K562 (cell line): ENCODE data around the gene CREM. TPM values are rescaled to one million over a fixed set of nuclear protein-coding genes. Genes with fewer than 3 reads are reported as not detected.

ENCODE experiments used
- ATAC-seq: fragments of 200-7000 bp; cut with Tn5 transposase; 3 replicates; pipeline ENCODE4 v1.9.1; 2020; ENCODE audit warnings: moderate library complexity
- BruUV-seq: library from RNA; stranded (reverse); fragments of 400-500 nt; replicated peaks from 2 replicates; lab custom pipeline; 2021; lab: Mats Ljungman, UMichigan
- CTCF ChIA-PET: fragments of 300-600 bp; formaldehyde crosslinking; extraction: SDS; loops from one replicate; lab custom pipeline; 2021; ENCODE audit warnings: low intra/inter-chr PET ratio; lab: Yijun Ruan, JAX
- POLR2A ChIA-PET: fragments of 300-600, 350-650 bp; sonication (Branson Sonifier 250); formaldehyde crosslinking; extraction: SDS; loops from one replicate; lab custom pipeline; 2021; ENCODE audit warnings: antibody characterized with exemption, inconsistent platforms; lab: Yijun Ruan, JAX
- DNase-seq, 4 experiments: peaks; one replicate each; pipeline versions ENCODE4 v3.0.0 to v3.0.0-alpha.2; 2011 to 2018; ENCODE audit warnings: low spot score in 3 of 4, mixed read lengths in 3 of 4; ENCODE audit errors: extremely low read depth in 1 of 4
- FAIRE-seq: peaks from 2 replicates; lab custom pipeline; 2011; peaks lifted over from hg19 to GRCh38; lab: Jason Lieb, UNC
- H2AFZ ChIP-seq: 2 replicates; pipeline ENCODE4 v1.6.0; 2011; ENCODE audit warnings: low read depth, low read length, control low read depth, inconsistent platforms
- H3K27ac ChIP-seq: fragments of 200-600 bp; 3 replicates; pipeline ENCODE4 v1.8.0; 2011; ENCODE audit warnings: low read depth, mild to moderate bottlenecking, control low read depth, inconsistent platforms, low read length, moderate library complexity, mixed read lengths; ENCODE audit errors: extremely low read depth
- H3K27me3 ChIP-seq, 2 experiments: fragments of 300-600 bp in 1 of 2; 2 replicates in 1 of 2; 3 replicates in 1 of 2; pipeline versions ENCODE4 v1.6.0 to v1.8.0; 2011; ENCODE audit warnings: inconsistent platforms in 2 of 2, low read length in 2 of 2, mild to moderate bottlenecking in 1 of 2, mixed read lengths in 1 of 2, moderate library complexity in 1 of 2; ENCODE audit not compliant: control insufficient read depth in 2 of 2, insufficient read depth in 2 of 2
- H3K36me3 ChIP-seq: fragments of 300-600 bp; 3 replicates; pipeline ENCODE4 v1.8.0; 2011; ENCODE audit warnings: mild to moderate bottlenecking, low read length, inconsistent platforms; ENCODE audit not compliant: control insufficient read depth, insufficient read depth
- H3K4me1 ChIP-seq, 2 experiments: fragments of 200-600 bp in 1 of 2; replicated peaks in 1 of 2; 2 replicates in 1 of 2; 3 replicates in 1 of 2; pipeline versions ENCODE4 v1.5.1 to v1.8.0; 2011; ENCODE audit warnings: inconsistent platforms in 2 of 2, low read length in 2 of 2, mild to moderate bottlenecking in 1 of 2, mixed read lengths in 1 of 2, moderate library complexity in 1 of 2; ENCODE audit not compliant: control insufficient read depth in 2 of 2, insufficient read depth in 2 of 2
- H3K4me2 ChIP-seq: 2 replicates; pipeline ENCODE4 v1.6.1; 2011; ENCODE audit warnings: low read length, control low read depth, inconsistent platforms, mixed read lengths; ENCODE audit not compliant: insufficient read depth
- H3K4me3 ChIP-seq: fragments of 200-600 bp; sonication (generic), shearing (Covaris generic); 2 replicates; pipeline ENCODE4 v1.5.1; 2016; ENCODE audit warnings: control low read depth, inconsistent platforms
- H3K79me2 ChIP-seq: fragments of 200-600 bp; 3 replicates; pipeline ENCODE4 v1.8.0; 2011; ENCODE audit warnings: low read length, inconsistent platforms; ENCODE audit not compliant: control insufficient read depth, insufficient read depth
- H3K9ac ChIP-seq, 2 experiments: 2 replicates each; pipeline versions ENCODE4 v1.6.0 to v1.6.1; 2011; ENCODE audit warnings: low read depth in 2 of 2, low read length in 2 of 2, control low read depth in 1 of 2, inconsistent platforms in 1 of 2, mild to moderate bottlenecking in 1 of 2, mixed read lengths in 1 of 2; ENCODE audit not compliant: insufficient read depth in 1 of 2
- H3K9me1 ChIP-seq: one replicate; pipeline ENCODE4 v1.6.0; 2011; ENCODE audit warnings: inconsistent platforms, mild to moderate bottlenecking, low read length, moderate library complexity; ENCODE audit not compliant: control insufficient read depth, insufficient read depth
- H3K9me3 ChIP-seq: replicated peaks from 2 replicates; pipeline ENCODE4 v1.5.1; 2011; ENCODE audit warnings: low read depth, low read length, inconsistent platforms; ENCODE audit not compliant: control insufficient read depth, insufficient read depth
- H4K20me1 ChIP-seq: replicated peaks from 2 replicates; pipeline ENCODE4 v1.6.1; 2011; ENCODE audit warnings: low read length, inconsistent platforms, mixed read lengths; ENCODE audit not compliant: control insufficient read depth, insufficient read depth
- ATF7 ChIP-seq: fragments of 450-650 bp; IDR thresholded peaks from 2 replicates; pipeline ENCODE4 v1.7.1; 2014; ENCODE audit warnings: mild to moderate bottlenecking, moderate library complexity
- BHLHE40 ChIP-seq: IDR thresholded peaks from 2 replicates; pipeline ENCODE4 v1.6.1; 2011; ENCODE audit warnings: low read length, improper control_type of control experiment
- FOXJ2 ChIP-seq: fragments of 200-800 bp; sonication (Bioruptor generic); IDR thresholded peaks from 2 replicates; pipeline ENCODE4 v1.6.1; 2016; ENCODE audit warnings: missing genetic modification characterization, missing compliant biosample characterization
- KDM2B ChIP-seq: fragments of 250-450 bp; sonication (Bioruptor Pico); IDR thresholded peaks from 2 replicates; pipeline ENCODE4 v1.8.0; 2021; ENCODE audit warnings: mild to moderate bottlenecking, moderate library complexity
- NR4A1 ChIP-seq, 2 experiments: fragments of 250-450 bp in 1 of 2; fragments of 450-650 bp in 1 of 2; sonication (Bioruptor Pico) in 1 of 2; IDR thresholded peaks; 2 replicates each; pipeline versions ENCODE4 v1.4.0 to v1.6.1; 2016 to 2020; ENCODE audit warnings: mild to moderate bottlenecking in 2 of 2, missing compliant biosample characterization in 1 of 2, missing genetic modification characterization in 1 of 2, moderate library complexity in 1 of 2
- PPARD ChIP-seq: fragments of 250-450 bp; sonication (Bioruptor Pico); IDR thresholded peaks from 2 replicates; pipeline ENCODE4 v1.8.0; 2022; ENCODE audit warnings: inconsistent platforms, mild to moderate bottlenecking, moderate library complexity
- ZNF24 ChIP-seq: fragments of 450-650 bp; IDR thresholded peaks from 2 replicates; pipeline ENCODE4 v1.6.1; 2016
- ZNF311 ChIP-seq: fragments of 250-450 bp; sonication (Bioruptor Pico); IDR thresholded peaks from 2 replicates; pipeline ENCODE4 v1.4.0; 2020; ENCODE audit warnings: mild to moderate bottlenecking, moderate library complexity
- ZNF584 ChIP-seq: fragments of 200-800 bp; sonication (Bioruptor generic); IDR thresholded peaks from 2 replicates; pipeline ENCODE4 v1.6.1; 2016; ENCODE audit warnings: low read depth, mild to moderate bottlenecking, missing genetic modification characterization, missing compliant biosample characterization
- ZNF644 ChIP-seq: fragments of 200-800 bp; sonication (Bioruptor generic); IDR thresholded peaks from 2 replicates; pipeline ENCODE4 v1.6.1; 2016; ENCODE audit warnings: low read depth, missing genetic modification characterization, missing compliant biosample characterization
- ZNF764 ChIP-seq: fragments of 250-450 bp; sonication (Bioruptor Pico); IDR thresholded peaks from 2 replicates; pipeline ENCODE4 v1.4.0; 2020; ENCODE audit warnings: low read depth, mild to moderate bottlenecking, moderate library complexity
- WGBS: fragments of 100-300 bp; shearing (Covaris generic); methylation state at CpG from one replicate; pipeline ENCODE4 v1.1.6; 2016; ENCODE audit warnings: low coverage, mixed read lengths; ENCODE audit not compliant: insufficient coverage; ENCODE audit errors: missing lambda C conversion rate; 5-methylcytosine and 5-hydroxymethylcytosine counted together
- in situ Hi-C: fragments of 300-500 bp; cut with MboI; formaldehyde crosslinking; loops from 4 replicates; pipeline ENCODE4 v1.15.0; 2018; ENCODE audit warnings: inconsistent platforms, mixed read lengths
- intact Hi-C: fragments of 100-400 bp; cut with micrococcal nuclease; formaldehyde crosslinking; loops from 2 replicates; pipeline ENCODE4 v1.14.2; 2022
- polyA plus RNA-seq, 8 experiments: library from polyadenylated mRNA; depleted of rRNA in 4 of 8; stranded (reverse) in 5 of 8; unstranded in 3 of 8; fragments of >200 nt; fragmentation: Nextera tagmentation in 2 of 8; fragmentation: Illumina TruSeq in 1 of 8; extraction: Ambion mirVana in 2 of 8; extraction: Trizol in 1 of 8; gene quantifications; 2 replicates each; pipeline versions ENCODE4 v1.2.1 to v1.2.3, GENCODE V29; 2011 to 2014; ENCODE audit warnings: inconsistent platforms in 1 of 8, missing spikeins in 1 of 8
- total RNA-seq, 7 experiments: library from RNA; depleted of rRNA in 6 of 7; stranded (reverse); fragments of >200 nt in 6 of 7; fragmentation: Illumina TruSeq in 2 of 7; extraction: Trizol in 2 of 7; gene quantifications; 2 replicates each; pipeline versions ENCODE4 v1.2.1 to v1.2.3, GENCODE V29; 2011 to 2021; ENCODE audit warnings: low replicate concordance in 1 of 7
- TF ChIP-seq, protein P1 (sequence below): fragments of 450-650 bp; IDR thresholded peaks from 2 replicates; pipeline ENCODE4 v1.6.1; 2016; ENCODE audit warnings: missing biosample characterization, missing genetic modification characterization
- TF ChIP-seq, protein P2 (sequence below): fragments of 250-450 bp; sonication (Bioruptor Pico); IDR thresholded peaks from 2 replicates; pipeline ENCODE4 v1.4.0; 2020; ENCODE audit warnings: mild to moderate bottlenecking
- TF ChIP-seq, protein P3 (sequence below): IDR thresholded peaks from 2 replicates; pipeline ENCODE4 v1.6.1; 2016; ENCODE audit warnings: missing genetic modification characterization, missing compliant biosample characterization

CREM gene
- total and polyA plus RNA-seq, 9 of the 15 experiments (the other 6 are each of a cell fraction or from before 2014, with no cell fraction given), result 39.1 to 70.2 (median 48.3) TPM

DNA sequence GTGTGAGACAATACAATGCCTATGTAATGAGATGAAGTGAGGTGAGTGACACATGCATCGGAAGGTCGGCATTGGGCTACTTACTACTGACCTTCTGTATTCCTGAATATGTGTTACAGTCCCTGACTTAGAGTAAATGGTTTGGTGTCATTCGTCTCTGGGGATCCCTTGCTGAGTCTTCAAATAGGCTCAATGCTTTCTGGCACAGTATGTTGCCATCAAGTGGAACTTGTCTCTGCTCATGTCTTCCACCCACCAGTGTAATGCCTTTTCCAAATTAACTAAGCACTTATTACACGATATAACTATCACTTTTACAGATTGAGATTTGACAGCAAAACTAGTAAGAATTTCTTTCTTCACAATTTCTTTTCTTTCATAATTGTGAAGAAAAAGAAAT is 47.4 kb upstream of the CREM start:
- no peak for FAIRE-seq
- POLR2A ChIA-PET, result no interaction called here
- Histone ChIP-seq H3K27ac (no peak overlapping the region), H3K9ac (no peak overlapping the region), H4K20me1 (peaks cover 4% of the 10 kb centered on the region; the same call in 1 of the 2 replicates), H3K27me3 (no peaks in the 10 kb centered on the region), H3K36me3 (peaks cover 12% of the 10 kb centered on the region; the same call in 2 of the 3 replicates), H3K9me3 (peaks cover 3% of the 10 kb centered on the region; the same call in 1 of the 2 replicates), H3K4me1 (peaks cover 0 to 1% of the 10 kb centered on the region in 2 experiments; a peak in 2 of 5 replicates), H3K4me3 (no peak overlapping the region), H3K79me2 (peaks cover 78% of the 10 kb centered on the region), H3K9me1 (no peaks in the 10 kb centered on the region), H2AFZ (no peak overlapping the region), H3K4me2 (no peak overlapping the region)
- DNase-seq, result no peak
- CTCF ChIA-PET, result no interaction called here
- in situ Hi-C loops (no loop called here), intact Hi-C loops (no loop called here)
- WGBS, result 87% methylated on average over 4 of the region's 4 CpGs
- BruUV-seq, result no TSS peak
- ATAC-seq, result no peak
- TF ChIP-seq ZNF764 (no peak), ZNF24 (no peak), KDM2B (CRISPR knock-in tag) (no peak), ATF7 (no peak), ZNF644 (tag) (no peak), BHLHE40 (no peak), PPARD (no peak), NR4A1 (CRISPR knock-in tag; IDR thresholded peaks at IDR 0.05) (no peak), NR4A1 (tag; IDR thresholded peaks at IDR 0.05) (no peak), ZNF584 (CRISPR knock-in tag) (no peak), ZNF311 (no peak), FOXJ2 (no peak)
- TF ChIP-seq, protein P1, sequence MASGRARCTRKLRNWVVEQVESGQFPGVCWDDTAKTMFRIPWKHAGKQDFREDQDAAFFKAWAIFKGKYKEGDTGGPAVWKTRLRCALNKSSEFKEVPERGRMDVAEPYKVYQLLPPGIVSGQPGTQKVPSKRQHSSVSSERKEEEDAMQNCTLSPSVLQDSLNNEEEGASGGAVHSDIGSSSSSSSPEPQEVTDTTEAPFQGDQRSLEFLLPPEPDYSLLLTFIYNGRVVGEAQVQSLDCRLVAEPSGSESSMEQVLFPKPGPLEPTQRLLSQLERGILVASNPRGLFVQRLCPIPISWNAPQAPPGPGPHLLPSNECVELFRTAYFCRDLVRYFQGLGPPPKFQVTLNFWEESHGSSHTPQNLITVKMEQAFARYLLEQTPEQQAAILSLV (tag), result no peak
- TF ChIP-seq, protein P2, sequence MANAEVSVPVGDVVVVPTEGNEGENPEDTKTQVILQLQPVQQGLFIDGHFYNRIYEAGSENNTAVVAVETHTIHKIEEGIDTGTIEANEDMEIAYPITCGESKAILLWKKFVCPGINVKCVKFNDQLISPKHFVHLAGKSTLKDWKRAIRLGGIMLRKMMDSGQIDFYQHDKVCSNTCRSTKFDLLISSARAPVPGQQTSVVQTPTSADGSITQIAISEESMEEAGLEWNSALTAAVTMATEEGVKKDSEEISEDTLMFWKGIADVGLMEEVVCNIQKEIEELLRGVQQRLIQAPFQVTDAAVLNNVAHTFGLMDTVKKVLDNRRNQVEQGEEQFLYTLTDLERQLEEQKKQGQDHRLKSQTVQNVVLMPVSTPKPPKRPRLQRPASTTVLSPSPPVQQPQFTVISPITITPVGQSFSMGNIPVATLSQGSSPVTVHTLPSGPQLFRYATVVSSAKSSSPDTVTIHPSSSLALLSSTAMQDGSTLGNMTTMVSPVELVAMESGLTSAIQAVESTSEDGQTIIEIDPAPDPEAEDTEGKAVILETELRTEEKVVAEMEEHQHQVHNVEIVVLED (CRISPR knock-in tag), result no peak
- TF ChIP-seq, protein P3, sequence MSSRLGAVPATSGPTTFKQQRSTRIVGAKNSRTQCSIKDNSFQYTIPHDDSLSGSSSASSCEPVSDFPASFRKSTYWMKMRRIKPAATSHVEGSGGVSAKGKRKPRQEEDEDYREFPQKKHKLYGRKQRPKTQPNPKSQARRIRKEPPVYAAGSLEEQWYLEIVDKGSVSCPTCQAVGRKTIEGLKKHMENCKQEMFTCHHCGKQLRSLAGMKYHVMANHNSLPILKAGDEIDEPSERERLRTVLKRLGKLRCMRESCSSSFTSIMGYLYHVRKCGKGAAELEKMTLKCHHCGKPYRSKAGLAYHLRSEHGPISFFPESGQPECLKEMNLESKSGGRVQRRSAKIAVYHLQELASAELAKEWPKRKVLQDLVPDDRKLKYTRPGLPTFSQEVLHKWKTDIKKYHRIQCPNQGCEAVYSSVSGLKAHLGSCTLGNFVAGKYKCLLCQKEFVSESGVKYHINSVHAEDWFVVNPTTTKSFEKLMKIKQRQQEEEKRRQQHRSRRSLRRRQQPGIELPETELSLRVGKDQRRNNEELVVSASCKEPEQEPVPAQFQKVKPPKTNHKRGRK (tag), result no peak
